CD4-positive, alpha-beta T cell (primary cell): ENCODE data around the gene ZNF444. TPM values are rescaled to one million over a fixed set of nuclear protein-coding genes. Genes with fewer than 3 reads are reported as not detected.
"Not testable (repeated sequence)": the region's sequence is repeated elsewhere in the genome, so short reads cannot be mapped to it uniquely, and the experiment has no call there.

Experiments
- ATAC-seq: fragments of 200-7000 bp; cut with Tn5 transposase; one replicate; pipeline ENCODE4 v1.10.0; 2022; ENCODE audit warnings: mild to moderate bottlenecking; ENCODE audit not compliant: poor library complexity
- CTCF ChIA-PET: fragments of 350-600 bp; sonication (Branson Sonifier 250); formaldehyde crosslinking; loops from one replicate; lab custom pipeline; 2021; ENCODE audit warnings: antibody characterized with exemption, inconsistent platforms; lab: Charles Lee
- POLR2A ChIA-PET: fragments of 350-600 bp; sonication (Branson Sonifier 250); formaldehyde crosslinking; loops from one replicate; lab custom pipeline; 2021; ENCODE audit warnings: antibody characterized with exemption, inconsistent platforms; lab: Charles Lee
- DNase-seq, 14 experiments: peaks; one replicate each; pipeline ENCODE4 v3.0.0-alpha.2; 2013 to 2020; ENCODE audit warnings: mixed read lengths in 2 of 14
- H3K27ac ChIP-seq, 2 donors: one replicate each; pipeline versions ENCODE4 v1.5.1 to v1.7.0; 2013; ENCODE audit warnings: low read length in 2 of 2, low read depth in 1 of 2, mild to moderate bottlenecking in 1 of 2
- H3K27me3 ChIP-seq, 2 experiments: 1 replicate in 1 of 2; 2 replicates in 1 of 2; pipeline versions ENCODE4 v1.6.1 to v1.7.0; 2013; ENCODE audit warnings: low read length in 2 of 2, control low read depth in 1 of 2, mild to moderate bottlenecking in 1 of 2, moderate library complexity in 1 of 2; ENCODE audit not compliant: insufficient read depth in 2 of 2, control insufficient read depth in 1 of 2
- H3K36me3 ChIP-seq: one replicate; pipeline ENCODE4 v1.6.1; 2013; ENCODE audit warnings: low read length, control low read depth; ENCODE audit not compliant: insufficient read depth
- H3K4me1 ChIP-seq: one replicate; pipeline ENCODE4 v1.6.1; 2013; ENCODE audit warnings: low read length, control low read depth; ENCODE audit not compliant: insufficient read depth
- H3K4me3 ChIP-seq: one replicate; pipeline ENCODE4 v1.5.1; 2013; ENCODE audit warnings: mild to moderate bottlenecking, low read length, moderate library complexity
- H3K9me3 ChIP-seq, 2 experiments: 1 replicate in 1 of 2; 2 replicates in 1 of 2; pipeline versions ENCODE4 v1.6.1 to v1.7.0; 2013; ENCODE audit warnings: low read length in 2 of 2, mild to moderate bottlenecking in 2 of 2, control low read depth in 1 of 2, moderate library complexity in 1 of 2; ENCODE audit not compliant: control insufficient read depth in 1 of 2, insufficient read depth in 1 of 2
- H3K27ac Mint-ChIP-seq: one replicate; pipeline ENCODE4 v1.8.0; 2020; ENCODE audit warnings: mixed read lengths
- H3K27me3 Mint-ChIP-seq: one replicate; pipeline ENCODE4 v1.8.0; 2021; ENCODE audit warnings: mixed read lengths
- H3K36me3 Mint-ChIP-seq: one replicate; pipeline ENCODE4 v1.8.0; 2021; ENCODE audit warnings: low read depth, mixed read lengths
- H3K4me1 Mint-ChIP-seq: one replicate; pipeline ENCODE4 v1.8.0; 2021; ENCODE audit warnings: low read depth, mixed read lengths
- H3K4me3 Mint-ChIP-seq: one replicate; pipeline ENCODE4 v1.8.0; 2020; ENCODE audit warnings: mild to moderate bottlenecking, mixed read lengths
- H3K9me3 Mint-ChIP-seq: one replicate; pipeline ENCODE4 v1.8.0; 2020; ENCODE audit warnings: mixed read lengths
- intact Hi-C, 2 experiments: fragments of 100-400 bp; cut with DNase I in 1 of 2; cut with micrococcal nuclease in 1 of 2; formaldehyde crosslinking; loops; one replicate each; pipeline versions ENCODE4 v1.15.1 to v1.9.0; 2023 to 2025; cut with DNase I, micrococcal nuclease
- total RNA-seq, 174 experiments: library from RNA in 2 of 174; stranded (reverse) in 2 of 174; gene quantifications; one replicate each; pipeline ENCODE4 v1.2.3 and lab custom pipeline; 2021 to 2026
- TF ChIP-seq, protein P1 (sequence below): fragments of 200-600 bp; IDR thresholded peaks from one replicate; pipeline ENCODE4 v1.8.0; 2022; ENCODE audit warnings: antibody characterized with exemption, mild to moderate bottlenecking

ZNF444 gene
- total RNA-seq, 2 experiments from 2014 or later = 13.5 TPM

DNA sequence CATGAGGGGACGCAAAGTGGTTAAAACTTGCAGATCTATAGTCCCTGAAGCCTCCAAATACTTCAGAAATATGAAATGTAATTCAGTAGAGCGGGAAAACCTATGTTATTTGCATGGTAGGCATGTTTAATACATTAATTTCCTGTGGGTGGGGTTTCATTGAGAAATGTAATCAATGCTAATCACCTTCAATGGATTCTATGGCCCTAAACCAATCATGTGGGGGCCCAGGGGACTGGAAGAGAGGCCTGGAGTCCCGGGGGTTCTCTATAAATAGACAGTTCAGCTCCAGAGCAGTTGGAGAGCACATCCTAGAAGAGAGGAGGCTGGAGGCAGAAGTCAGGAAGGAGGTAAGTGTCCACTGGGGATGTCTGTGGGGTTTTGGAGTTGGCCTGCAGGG is 60.9 kb downstream of the ZNF444 start, which contains the start of gene ZSCAN5C:
TSS of gene ZSCAN5C (plus strand) at position 301 of the 400 bp plus-strand sequence. CDS start 3,641 bp downstream, outside the sequence.
- DNase-seq = no peak
- Mint-ChIP-seq H3K4me1 (no peaks in the 10 kb centered on the region), H3K27ac (no peak within 1 kb of the TSS), H3K27me3 (no peaks in the 10 kb centered on the region), H3K4me3 (no peak within 1 kb of the TSS), H3K36me3 (no peaks in the 10 kb centered on the region), H3K9me3 (no peaks in the 10 kb centered on the region)
- ChIA-PET POLR2A (no interaction called here), CTCF (no interaction called here)
- TF ChIP-seq, protein P1, sequence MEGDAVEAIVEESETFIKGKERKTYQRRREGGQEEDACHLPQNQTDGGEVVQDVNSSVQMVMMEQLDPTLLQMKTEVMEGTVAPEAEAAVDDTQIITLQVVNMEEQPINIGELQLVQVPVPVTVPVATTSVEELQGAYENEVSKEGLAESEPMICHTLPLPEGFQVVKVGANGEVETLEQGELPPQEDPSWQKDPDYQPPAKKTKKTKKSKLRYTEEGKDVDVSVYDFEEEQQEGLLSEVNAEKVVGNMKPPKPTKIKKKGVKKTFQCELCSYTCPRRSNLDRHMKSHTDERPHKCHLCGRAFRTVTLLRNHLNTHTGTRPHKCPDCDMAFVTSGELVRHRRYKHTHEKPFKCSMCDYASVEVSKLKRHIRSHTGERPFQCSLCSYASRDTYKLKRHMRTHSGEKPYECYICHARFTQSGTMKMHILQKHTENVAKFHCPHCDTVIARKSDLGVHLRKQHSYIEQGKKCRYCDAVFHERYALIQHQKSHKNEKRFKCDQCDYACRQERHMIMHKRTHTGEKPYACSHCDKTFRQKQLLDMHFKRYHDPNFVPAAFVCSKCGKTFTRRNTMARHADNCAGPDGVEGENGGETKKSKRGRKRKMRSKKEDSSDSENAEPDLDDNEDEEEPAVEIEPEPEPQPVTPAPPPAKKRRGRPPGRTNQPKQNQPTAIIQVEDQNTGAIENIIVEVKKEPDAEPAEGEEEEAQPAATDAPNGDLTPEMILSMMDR = no peak
- Histone ChIP-seq H3K27me3 (no peaks in the 10 kb centered on the region), H3K27ac (no peak within 1 kb of the TSS), H3K4me1 (no peaks in the 10 kb centered on the region), H3K4me3 (no peak within 1 kb of the TSS), H3K9me3 (no peaks in the 10 kb centered on the region), H3K36me3 (no peaks in the 10 kb centered on the region)
- ATAC-seq = no peak
- intact Hi-C loops = no loop called here

DNA sequence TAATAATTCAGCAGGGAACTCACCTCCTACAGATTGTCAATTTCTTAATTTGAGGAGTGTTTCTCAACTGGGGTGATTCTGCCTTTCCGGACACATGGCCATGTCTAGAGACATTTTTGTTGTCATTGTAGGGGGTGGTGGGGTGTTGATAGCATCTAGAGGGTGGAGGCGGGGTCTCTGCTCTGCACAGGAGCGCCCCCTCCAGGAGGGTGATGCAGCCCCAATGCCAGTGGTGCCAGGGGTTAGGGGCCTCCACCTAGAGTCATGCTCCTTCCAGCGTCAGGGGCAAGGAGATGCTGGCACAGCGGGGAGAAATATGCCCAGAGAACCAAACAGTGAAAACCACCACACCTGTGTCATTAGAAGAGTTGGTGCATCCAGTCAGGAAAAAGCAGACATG is 66.5 kb downstream of the ZNF444 start:
- H3K4me3 Mint-ChIP-seq, H3K4me3 ChIP-seq, H3K36me3 Mint-ChIP-seq, H3K27me3 ChIP-seq, H3K27ac ChIP-seq, H3K27ac Mint-ChIP-seq, CTCF ChIA-PET, H3K9me3 ChIP-seq, DNase-seq, H3K36me3 ChIP-seq, POLR2A ChIA-PET, ATAC-seq, H3K4me1 ChIP-seq, intact Hi-C loops, H3K4me1 Mint-ChIP-seq, H3K9me3 Mint-ChIP-seq: not testable (repeated sequence)
- peaks cover 13% of the 10 kb centered on the region for H3K27me3 Mint-ChIP-seq

DNA sequence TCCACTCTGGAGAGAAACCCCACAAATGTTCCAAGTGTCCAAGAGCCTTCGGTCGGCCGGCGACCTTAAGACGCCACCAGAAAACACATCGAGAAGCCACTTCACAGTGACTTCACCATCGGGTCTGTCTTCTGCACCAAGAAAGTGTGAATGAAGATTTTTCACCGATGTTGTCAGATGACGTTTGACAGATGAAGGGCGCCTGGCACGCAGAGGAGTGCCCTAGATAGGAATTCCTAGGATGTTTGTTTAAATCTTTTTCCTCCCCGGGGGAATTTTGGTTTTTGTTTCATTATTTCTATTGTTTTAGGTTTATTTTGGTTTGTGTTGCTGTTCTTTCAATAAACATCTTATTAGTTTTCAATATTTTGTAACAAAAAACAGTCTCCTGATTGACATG is 68.0 kb downstream of the ZNF444 start:
- DNase-seq (no peak), ATAC-seq (no peak)
- no peak overlapping the region for H3K4me3 Mint-ChIP-seq
- intact Hi-C loops = no loop called here
- peaks cover 19% of the 10 kb centered on the region for H3K27me3 Mint-ChIP-seq
- ChIA-PET CTCF (no interaction called here), POLR2A (no interaction called here)
- H3K27me3 ChIP-seq = no peaks in the 10 kb centered on the region
- no peaks in the 10 kb centered on the region for H3K36me3 Mint-ChIP-seq
- no peaks in the 10 kb centered on the region for H3K4me1 Mint-ChIP-seq
- H3K36me3 ChIP-seq = no peaks in the 10 kb centered on the region
- no peak overlapping the region for H3K27ac Mint-ChIP-seq
- H3K4me3 ChIP-seq = no peak overlapping the region
- H3K9me3 Mint-ChIP-seq = no peaks in the 10 kb centered on the region
- TF ChIP-seq, protein P1 = no peak
- H3K27ac ChIP-seq = no peak overlapping the region
- no peaks in the 10 kb centered on the region for H3K4me1 ChIP-seq
- H3K9me3 ChIP-seq = no peaks in the 10 kb centered on the region

DNA sequence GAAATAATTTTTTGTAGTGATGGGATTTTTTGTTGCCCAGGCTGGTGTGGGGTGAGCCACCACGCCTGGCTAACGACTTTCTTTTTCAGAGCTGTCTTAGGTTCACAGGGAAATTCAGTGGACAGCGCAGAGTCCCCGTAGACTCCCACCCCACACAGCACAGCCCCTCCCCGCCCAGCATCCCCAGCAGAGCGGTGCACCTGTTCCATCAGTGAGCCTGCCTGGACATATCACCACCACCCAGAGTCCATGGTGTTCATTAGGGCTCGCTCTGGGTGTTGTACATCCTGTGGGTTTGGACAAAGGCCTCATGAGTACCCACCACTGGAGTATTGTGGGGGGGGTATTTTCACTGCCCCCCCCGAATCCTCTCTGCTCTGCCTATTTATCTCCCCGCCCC is 68.9 kb downstream of the ZNF444 start:
- H3K36me3 ChIP-seq, H3K27me3 ChIP-seq, POLR2A ChIA-PET, H3K9me3 ChIP-seq, H3K9me3 Mint-ChIP-seq, H3K4me3 ChIP-seq, H3K27ac Mint-ChIP-seq, H3K4me1 Mint-ChIP-seq, H3K4me1 ChIP-seq, intact Hi-C loops, ATAC-seq, H3K36me3 Mint-ChIP-seq, DNase-seq, H3K27ac ChIP-seq, H3K4me3 Mint-ChIP-seq: not testable (repeated sequence)
- peaks cover 29% of the 10 kb centered on the region for H3K27me3 Mint-ChIP-seq
- CTCF ChIA-PET = interaction anchor here (0.6 kb wide), 1 partner anchor 31 kb away, joined by 3 read pairs; no protein-coding TSS in a partner anchor

Other genes with a start within 250 kb of the ZNF444 start
- gene NLRP13, start 209.0 kb upstream of the ZNF444 start, total RNA-seq = not detected
- gene NLRP8, start 193.5 kb upstream of the ZNF444 start, total RNA-seq = not detected
- gene NLRP5, start 154.5 kb upstream of the ZNF444 start, total RNA-seq = not detected
- 10 to 100 TPM; 11.4 to 11.5 TPM for gene ZNF787, start 20.0 kb upstream of the ZNF444 start, total RNA-seq
- gene GALP, start 34.7 kb downstream of the ZNF444 start, total RNA-seq = not detected
- gene ZSCAN5B, start 56.5 kb downstream of the ZNF444 start, total RNA-seq = not detected
- gene ZSCAN5C, start 61.0 kb downstream of the ZNF444 start, total RNA-seq = not detected
- not detected for gene EDDM13, start 131.5 kb downstream of the ZNF444 start, total RNA-seq
- 1 to 10 TPM; 3.3 to 4.4 TPM for gene ZSCAN5A, start 173.6 kb downstream of the ZNF444 start, total RNA-seq